KOPT-K1 (cell line): ENCODE results near the gene IL22RA1.

Experiments used
- H3K27ac ChIP-seq: fragments of 200-600 bp; sonication (generic); 2 replicates; pipeline ENCODE4 v1.5.1; 2016; ENCODE audit warnings: antibody characterized with exemption, mild to moderate bottlenecking, low read depth, low read length; ENCODE audit not compliant: poor library complexity, severe bottlenecking
- H3K36me3 ChIP-seq: fragments of 200-600 bp; sonication (generic); 2 replicates; pipeline ENCODE4 v1.5.1; 2017; ENCODE audit warnings: antibody characterized with exemption, mild to moderate bottlenecking, low read length, moderate library complexity; ENCODE audit not compliant: insufficient read depth
- H3K9me3 ChIP-seq: fragments of 200-600 bp; sonication (generic); 2 replicates; pipeline ENCODE4 v1.5.1; 2017; ENCODE audit warnings: antibody characterized with exemption, low read length, mild to moderate bottlenecking; ENCODE audit not compliant: insufficient read depth, poor library complexity, severe bottlenecking

IL22RA1 gene

DNA sequence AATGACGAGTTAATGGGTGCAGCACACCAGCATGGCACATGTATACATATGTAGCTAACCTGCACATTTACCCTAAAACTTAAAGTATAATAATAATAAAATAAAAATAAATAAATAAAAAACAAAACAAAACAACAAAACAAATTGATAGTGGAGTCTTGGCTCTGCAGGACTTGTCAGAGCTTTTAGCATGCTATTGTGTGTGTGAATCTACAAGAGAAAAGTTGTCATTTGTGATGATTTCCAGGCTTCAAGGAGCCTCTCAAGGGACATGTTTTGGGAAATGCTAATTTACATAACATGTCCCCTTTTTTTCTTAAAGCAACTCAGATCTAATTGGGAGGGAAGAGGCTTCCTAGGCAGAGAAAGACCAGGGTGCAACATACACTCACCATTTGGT, 9.1 kb downstream of the IL22RA1 start:
- H3K9me3 ChIP-seq, result peaks cover 13% of the 10 kb centered on the region
- no peaks in the 10 kb centered on the region for H3K36me3 ChIP-seq
- no peak overlapping the region for H3K27ac ChIP-seq

- Histone ChIP-seq H3K36me3 (no peaks in the 10 kb centered on the region), H3K27ac (no peak overlapping the region), H3K9me3 (peaks cover 13% of the 10 kb centered on the region)
These were observed 12.6 kb downstream of the IL22RA1 start for GRCh38 chr1:24130385-24130784.

DNA sequence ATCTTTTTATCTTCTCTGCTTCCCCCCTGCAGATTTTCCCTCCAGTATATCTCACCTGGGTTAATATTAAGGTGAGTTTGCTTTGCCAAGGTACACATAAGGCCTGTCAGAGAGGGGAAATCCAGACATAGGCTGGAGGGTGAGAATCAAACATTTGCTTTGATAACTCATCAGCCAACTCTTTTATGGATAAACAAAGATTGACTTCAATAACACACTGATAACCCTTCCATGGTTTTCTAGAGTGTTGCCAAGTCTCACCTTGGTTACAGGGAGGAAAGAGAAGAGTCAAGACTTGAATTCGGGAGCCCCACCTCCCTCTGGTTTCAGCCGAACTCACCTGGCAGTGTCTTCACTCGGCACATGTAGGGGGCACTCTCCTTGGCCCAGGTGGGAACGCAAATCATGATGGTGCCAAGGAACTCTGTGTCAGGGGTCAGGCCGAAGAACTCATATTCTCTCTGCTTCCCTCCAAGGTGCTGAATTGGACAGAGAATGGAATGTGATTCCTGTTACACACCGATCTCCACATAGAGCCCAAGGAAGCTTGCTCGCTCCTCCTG, 15.1 kb downstream of the IL22RA1 start:
- H3K36me3 ChIP-seq, result no peaks in the 10 kb centered on the region

DNA sequence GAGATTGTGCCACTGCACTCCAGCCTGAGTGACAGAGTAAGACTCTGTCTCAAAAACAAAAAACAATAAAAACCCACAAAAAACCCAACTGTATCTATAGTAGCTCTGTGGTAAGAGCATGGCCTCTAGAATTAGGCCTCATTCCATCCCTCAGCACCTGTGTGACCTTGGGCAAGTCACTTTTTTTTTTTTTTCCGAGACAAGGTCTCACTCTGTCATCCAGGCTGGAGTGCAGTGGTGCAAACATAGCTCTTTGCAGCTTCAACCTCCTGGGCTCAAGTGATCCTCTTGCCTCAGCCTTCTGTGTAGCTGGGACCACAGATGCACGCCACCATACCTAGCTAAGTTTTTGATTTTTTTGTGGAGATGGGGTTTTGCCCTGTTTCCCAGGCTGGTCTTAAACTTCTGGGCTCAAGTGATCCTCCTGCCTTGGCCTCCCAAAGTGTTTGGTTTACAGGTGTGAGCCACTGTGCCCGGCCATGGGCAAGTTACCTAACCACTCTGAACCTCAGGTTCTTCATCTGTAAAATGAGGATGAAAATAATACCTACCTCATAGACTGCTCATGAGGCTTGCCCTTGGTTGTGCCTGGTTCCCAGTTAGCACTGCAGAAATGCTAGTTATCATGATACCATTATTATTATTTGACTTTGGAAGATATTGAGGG, 15.7 kb downstream of the IL22RA1 start:
- Histone ChIP-seq H3K27ac (no peak overlapping the region), H3K9me3 (peaks cover 13% of the 10 kb centered on the region), H3K36me3 (no peaks in the 10 kb centered on the region)

More for the DNA sequence above, 15.1 kb downstream of the IL22RA1 start:
- Histone ChIP-seq H3K9me3 (peaks cover 13% of the 10 kb centered on the region), H3K27ac (no peak overlapping the region)

DNA sequence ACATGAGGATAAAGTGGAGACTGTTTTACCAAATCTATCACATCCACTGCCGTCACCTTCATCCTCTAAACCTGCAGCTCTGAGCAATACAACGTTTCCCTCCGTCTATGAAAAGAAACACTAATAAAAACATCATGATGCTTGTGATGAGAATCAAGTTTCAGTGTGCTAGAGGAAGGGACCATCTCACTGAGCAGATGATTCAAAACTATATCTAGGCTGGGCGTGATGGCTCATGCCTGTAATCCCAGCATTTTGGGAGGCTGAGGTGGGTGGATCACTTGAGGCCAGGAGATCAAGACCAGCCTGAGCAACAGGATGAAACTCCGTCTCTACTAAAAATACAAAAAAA, 16.3 kb downstream of the IL22RA1 start:
- Histone ChIP-seq H3K27ac (no peak overlapping the region), H3K9me3 (peaks cover 13% of the 10 kb centered on the region), H3K36me3 (no peaks in the 10 kb centered on the region)

DNA sequence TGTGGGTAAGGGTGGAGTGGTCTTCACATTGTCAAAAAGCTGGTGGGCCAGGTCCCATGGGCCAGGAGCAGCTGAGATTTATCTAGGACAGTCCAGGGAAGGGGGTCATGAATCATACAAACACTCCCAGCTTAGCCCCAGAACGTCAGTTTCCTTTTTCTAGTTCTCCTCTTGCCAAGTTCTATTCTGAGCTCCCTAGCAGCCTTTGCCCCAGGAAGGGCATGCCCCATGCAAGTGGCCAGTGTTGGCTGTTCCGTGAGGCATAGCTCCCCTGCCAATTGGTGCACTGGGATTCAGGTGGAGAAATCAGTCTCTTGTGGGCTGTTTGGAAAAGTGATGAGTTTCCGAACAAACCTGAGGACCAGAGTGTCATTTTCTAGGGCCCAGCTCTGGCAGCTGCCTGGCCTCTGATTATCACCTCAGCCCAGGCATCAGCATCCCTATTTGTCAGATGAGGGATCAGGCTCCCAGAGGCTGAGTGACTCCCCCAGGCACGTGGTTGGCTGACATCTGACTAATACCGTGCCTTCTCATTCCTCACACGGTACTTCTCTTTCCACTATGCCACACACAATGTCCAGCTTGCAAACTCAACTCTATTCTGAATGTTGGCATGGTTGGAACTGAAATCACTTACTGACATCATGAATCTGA, 16.8 kb downstream of the IL22RA1 start:
- Histone ChIP-seq H3K27ac (no peak overlapping the region), H3K9me3 (peaks cover 13% of the 10 kb centered on the region)

DNA sequence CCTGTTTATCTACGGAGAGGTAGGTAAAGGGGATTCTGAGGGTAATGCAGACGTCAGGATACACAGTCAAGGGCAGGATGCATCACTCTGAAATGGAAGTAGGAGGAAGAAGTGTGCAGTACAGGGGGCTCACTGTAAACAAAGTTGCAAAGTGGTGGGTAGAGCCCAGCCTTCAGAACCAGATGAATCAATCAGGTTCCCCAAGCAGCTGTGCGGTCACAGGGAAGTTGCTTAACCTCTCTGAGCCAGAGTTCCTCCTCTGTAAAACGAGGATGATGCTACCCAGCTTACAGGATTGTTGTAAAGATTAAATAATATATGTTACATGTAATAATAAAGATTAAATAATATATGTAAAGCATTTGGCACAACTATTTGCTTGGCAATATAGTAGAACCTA, 17.5 kb downstream of the IL22RA1 start:
- H3K36me3 ChIP-seq, result no peaks in the 10 kb centered on the region
- H3K9me3 ChIP-seq, result peaks cover 9% of the 10 kb centered on the region
- no peak overlapping the region for H3K27ac ChIP-seq

More for the DNA sequence above, 16.8 kb downstream of the IL22RA1 start:
- no peaks in the 10 kb centered on the region for H3K36me3 ChIP-seq

DNA sequence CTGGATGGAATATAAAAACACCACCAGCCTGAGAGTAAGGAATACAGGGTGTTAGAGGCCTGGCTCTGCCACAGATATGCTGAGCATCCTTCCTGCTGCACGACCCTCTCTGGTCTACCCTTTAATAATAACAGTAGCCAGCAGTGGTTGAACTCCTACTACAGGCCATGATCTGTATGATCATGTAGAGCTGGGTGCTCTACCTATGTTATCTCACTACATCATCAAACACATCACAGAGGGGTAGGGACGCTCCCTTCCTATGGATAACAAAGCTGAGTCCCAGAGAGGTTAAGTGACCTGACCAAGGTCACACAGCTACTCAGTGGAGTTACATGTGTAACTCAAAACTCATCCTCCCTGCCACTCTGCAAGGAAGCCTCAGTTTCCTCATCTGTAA, 18.0 kb downstream of the IL22RA1 start:
- Histone ChIP-seq H3K27ac (no peak overlapping the region), H3K9me3 (peaks cover 4% of the 10 kb centered on the region), H3K36me3 (no peaks in the 10 kb centered on the region)

- H3K9me3 ChIP-seq, result no peaks in the 10 kb centered on the region
- no peaks in the 10 kb centered on the region for H3K36me3 ChIP-seq
- H3K27ac ChIP-seq, result no peak overlapping the region
These were observed 19.3 kb downstream of the IL22RA1 start for GRCh38 chr1:24123611-24124010.

- Histone ChIP-seq H3K9me3 (no peaks in the 10 kb centered on the region), H3K27ac (no peak overlapping the region), H3K36me3 (no peaks in the 10 kb centered on the region)
These were observed 20.2 kb downstream of the IL22RA1 start for GRCh38 chr1:24122776-24123175.

- Histone ChIP-seq H3K9me3 (no peaks in the 10 kb centered on the region), H3K27ac (no peak overlapping the region)
These were observed 21.5 kb downstream of the IL22RA1 start for GRCh38 chr1:24121406-24121805.

GRCh38 chr1:24120965-24121364, 22.0 kb downstream of the IL22RA1 start:
- Histone ChIP-seq H3K36me3 (no peaks in the 10 kb centered on the region), H3K27ac (no peak overlapping the region), H3K9me3 (no peaks in the 10 kb centered on the region)

More at GRCh38 chr1:24121406-24121805, 21.5 kb downstream of the IL22RA1 start:
- H3K36me3 ChIP-seq, result no peaks in the 10 kb centered on the region

- Histone ChIP-seq H3K27ac (no peak overlapping the region), H3K36me3 (no peaks in the 10 kb centered on the region), H3K9me3 (no peaks in the 10 kb centered on the region)
These were observed 22.8 kb downstream of the IL22RA1 start for GRCh38 chr1:24119859-24120756.

DNA sequence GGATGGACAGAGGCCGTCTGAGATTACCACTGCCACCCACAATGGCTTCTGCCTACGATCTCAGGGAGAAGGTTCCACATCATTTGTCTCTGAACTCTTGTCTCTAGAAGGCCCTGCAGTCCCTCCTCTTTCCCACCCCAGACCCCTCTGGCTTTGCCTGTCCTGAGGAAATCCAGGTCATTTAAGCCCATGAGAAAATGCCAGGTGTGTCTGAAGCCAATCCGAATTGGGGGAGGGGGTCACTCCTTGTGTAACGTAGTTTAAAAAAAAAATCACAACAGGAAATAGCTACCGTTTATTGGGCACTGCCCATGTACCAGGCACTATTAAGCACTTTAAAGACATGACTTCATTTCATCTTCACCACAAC, 23.5 kb downstream of the IL22RA1 start:
- H3K9me3 ChIP-seq, result no peaks in the 10 kb centered on the region

More for the DNA sequence above, 23.5 kb downstream of the IL22RA1 start:
- Histone ChIP-seq H3K36me3 (no peaks in the 10 kb centered on the region), H3K27ac (no peak overlapping the region)
